NCI-H1092 treated with DMSO at 0.1 percent for 48 hours (cell line): Measurements from ENCODE around the gene IL26.

Source experiments
- DNase-seq: peaks from one replicate; lab custom pipeline; 2025; lab: John Stamatoyannopoulos, UW

The IL26 gene

GRCh38 chr12:68239309-68239982, 13.8 kb upstream of the IL26 start:
- no peak for DNase-seq

- DNase-seq: no peak
Measured at GRCh38 chr12:68237619-68238018, 12.0 kb upstream of the IL26 start.

GRCh38 chr12:68237078-68237477, 11.5 kb upstream of the IL26 start:
- DNase-seq: no peak

GRCh38 chr12:68236421-68237059, 10.9 kb upstream of the IL26 start:
- DNase-seq: no peak

- no peak for DNase-seq
Measured at GRCh38 chr12:68235576-68235975, 10.0 kb upstream of the IL26 start.

- DNase-seq: no peak
Measured at GRCh38 chr12:68234140-68234539, 8.5 kb upstream of the IL26 start.

GRCh38 chr12:68233498-68233897, 7.9 kb upstream of the IL26 start:
- no peak for DNase-seq

- no peak for DNase-seq
Measured at GRCh38 chr12:68231691-68232090, 6.1 kb upstream of the IL26 start.

- no peak for DNase-seq
Measured at GRCh38 chr12:68231229-68231628, 5.6 kb upstream of the IL26 start.

- no peak for DNase-seq
Measured at GRCh38 chr12:68229956-68230355, 4.3 kb upstream of the IL26 start.

GRCh38 chr12:68227356-68227755, 1.7 kb upstream of the IL26 start:
- DNase-seq: no peak

- DNase-seq: no peak
Measured at GRCh38 chr12:68224613-68225285, 861 bp downstream of the IL26 start.

- DNase-seq: peak; percentile 65
Measured at GRCh38 chr12:68223067-68223747, 2.4 kb downstream of the IL26 start.

- peak; percentile 10 for DNase-seq
Measured at GRCh38 chr12:68222326-68222725, 3.3 kb downstream of the IL26 start.

- no peak for DNase-seq
Measured at GRCh38 chr12:68221497-68221896, 4.1 kb downstream of the IL26 start.

- no peak for DNase-seq
Measured at GRCh38 chr12:68210875-68211274, 14.7 kb downstream of the IL26 start.

- peak; percentile 22 for DNase-seq
Measured at GRCh38 chr12:68209048-68209728, 16.4 kb downstream of the IL26 start.

GRCh38 chr12:68207276-68207675, 18.3 kb downstream of the IL26 start:
- DNase-seq: peak; percentile 43

- peak; percentile 26 for DNase-seq
Measured at GRCh38 chr12:68206446-68206845, 19.2 kb downstream of the IL26 start.

GRCh38 chr12:68203460-68203875, 22.1 kb downstream of the IL26 start:
- no peak for DNase-seq

- DNase-seq: no peak
Measured at GRCh38 chr12:68200854-68201253, 24.8 kb downstream of the IL26 start.

GRCh38 chr12:68199127-68199526, 26.5 kb downstream of the IL26 start:
- DNase-seq: no peak
